ENCODE measurements around the gene CCDC88B.
A peak's percentile ranks its signal among the peaks of the same experiment; 100 is the strongest.

Gene CCDC88B

DNA sequence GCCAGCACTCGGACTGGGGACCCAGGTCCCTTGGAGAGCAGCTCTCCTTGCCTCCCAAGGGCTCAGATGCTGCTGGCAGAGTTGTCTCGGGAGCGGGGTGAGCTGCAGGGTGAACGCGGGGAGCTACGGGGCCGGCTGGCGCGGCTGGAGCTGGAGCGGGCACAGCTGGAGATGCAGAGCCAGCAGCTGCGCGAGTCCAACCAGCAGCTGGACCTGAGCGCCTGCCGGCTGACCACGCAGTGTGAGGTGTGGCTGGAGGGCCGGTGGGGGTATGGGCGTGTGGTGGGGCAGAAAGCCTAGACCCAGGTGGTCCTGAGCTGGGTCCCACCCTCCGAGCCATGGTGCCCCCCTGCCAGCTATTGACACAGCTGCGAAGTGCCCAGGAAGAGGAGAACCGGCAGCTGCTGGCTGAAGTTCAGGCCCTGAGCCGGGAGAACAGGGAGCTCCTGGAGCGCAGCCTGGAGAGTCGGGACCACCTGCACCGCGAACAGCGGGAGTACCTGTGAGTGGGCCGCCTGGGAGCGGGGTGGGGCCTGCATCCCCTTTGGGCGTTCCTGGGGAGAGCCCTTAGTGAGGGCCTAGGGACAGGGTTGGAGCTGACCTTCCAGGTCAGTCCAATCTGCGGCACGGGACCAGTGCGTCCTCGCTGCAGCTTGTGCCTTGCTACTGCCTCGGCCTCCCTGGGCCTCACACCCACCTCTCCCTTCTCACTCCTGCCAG lies 13.2 kb downstream of the CCDC88B start:
- peaks cover 7% of the 10 kb centered on the region for H3K27me3 Mint-ChIP-seq (ENCODE audit: low read depth, poor library complexity)
- no peaks in the 10 kb centered on the region for H3K9me3 Mint-ChIP-seq
- TF ChIP-seq, protein P1, sequence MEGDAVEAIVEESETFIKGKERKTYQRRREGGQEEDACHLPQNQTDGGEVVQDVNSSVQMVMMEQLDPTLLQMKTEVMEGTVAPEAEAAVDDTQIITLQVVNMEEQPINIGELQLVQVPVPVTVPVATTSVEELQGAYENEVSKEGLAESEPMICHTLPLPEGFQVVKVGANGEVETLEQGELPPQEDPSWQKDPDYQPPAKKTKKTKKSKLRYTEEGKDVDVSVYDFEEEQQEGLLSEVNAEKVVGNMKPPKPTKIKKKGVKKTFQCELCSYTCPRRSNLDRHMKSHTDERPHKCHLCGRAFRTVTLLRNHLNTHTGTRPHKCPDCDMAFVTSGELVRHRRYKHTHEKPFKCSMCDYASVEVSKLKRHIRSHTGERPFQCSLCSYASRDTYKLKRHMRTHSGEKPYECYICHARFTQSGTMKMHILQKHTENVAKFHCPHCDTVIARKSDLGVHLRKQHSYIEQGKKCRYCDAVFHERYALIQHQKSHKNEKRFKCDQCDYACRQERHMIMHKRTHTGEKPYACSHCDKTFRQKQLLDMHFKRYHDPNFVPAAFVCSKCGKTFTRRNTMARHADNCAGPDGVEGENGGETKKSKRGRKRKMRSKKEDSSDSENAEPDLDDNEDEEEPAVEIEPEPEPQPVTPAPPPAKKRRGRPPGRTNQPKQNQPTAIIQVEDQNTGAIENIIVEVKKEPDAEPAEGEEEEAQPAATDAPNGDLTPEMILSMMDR (IDR thresholded peaks at IDR 0.05) = no peak
- H3K4me1 Mint-ChIP-seq = peaks cover 44% of the 10 kb centered on the region
- no peak overlapping the region for H3K27ac Mint-ChIP-seq
- H3K4me3 Mint-ChIP-seq = no peak overlapping the region
- no peak for DNase-seq
- H3K36me3 Mint-ChIP-seq (ENCODE audit: low read depth) = no peaks in the 10 kb centered on the region

DNA sequence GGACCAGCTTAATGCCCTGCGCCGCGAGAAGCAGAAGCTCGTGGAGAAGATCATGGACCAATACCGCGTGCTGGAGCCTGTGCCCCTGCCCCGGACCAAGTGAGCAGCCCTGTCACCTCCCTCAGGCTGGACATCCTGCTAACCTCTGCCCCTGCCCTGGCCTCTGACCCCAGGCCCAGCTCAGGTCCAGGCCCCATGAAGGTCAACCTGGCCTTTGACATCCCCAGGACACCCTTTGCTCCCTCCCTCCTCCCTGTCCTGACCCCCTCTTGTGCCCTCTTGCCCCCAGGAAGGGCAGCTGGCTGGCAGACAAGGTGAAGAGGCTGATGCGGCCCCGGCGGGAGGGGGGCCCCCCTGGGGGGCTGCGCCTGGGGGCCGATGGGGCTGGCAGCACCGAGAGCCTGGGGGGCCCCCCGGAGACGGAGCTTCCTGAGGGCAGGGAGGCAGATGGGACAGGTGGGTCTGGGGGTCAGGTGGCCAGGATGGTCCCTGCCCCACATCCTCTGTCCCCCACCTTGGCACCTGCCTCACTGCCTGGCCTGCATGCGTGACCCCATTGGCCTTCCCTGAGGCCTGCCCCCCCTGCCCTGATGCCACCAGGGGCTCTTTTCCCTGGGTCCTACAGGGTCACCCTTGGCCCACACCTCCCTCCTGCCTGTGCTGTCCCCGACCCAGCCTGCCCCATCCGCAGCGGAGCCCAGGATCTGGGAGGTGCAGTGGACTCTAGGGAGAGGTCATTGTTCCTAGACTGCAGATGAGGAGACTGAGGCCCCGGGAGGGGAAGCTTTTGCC lies 13.9 kb downstream of the CCDC88B start:
- H3K27me3 Mint-ChIP-seq (ENCODE audit: low read depth, poor library complexity) = peaks cover 7% of the 10 kb centered on the region
- peaks cover 39% of the 10 kb centered on the region for H3K4me1 Mint-ChIP-seq
- DNase-seq = no peak
- no peak overlapping the region for H3K27ac Mint-ChIP-seq
- no peak overlapping the region for H3K4me3 Mint-ChIP-seq
- TF ChIP-seq, protein P1 (IDR thresholded peaks at IDR 0.05) = no peak
- H3K9me3 Mint-ChIP-seq = no peaks in the 10 kb centered on the region
- H3K36me3 Mint-ChIP-seq (ENCODE audit: low read depth) = no peaks in the 10 kb centered on the region

DNA sequence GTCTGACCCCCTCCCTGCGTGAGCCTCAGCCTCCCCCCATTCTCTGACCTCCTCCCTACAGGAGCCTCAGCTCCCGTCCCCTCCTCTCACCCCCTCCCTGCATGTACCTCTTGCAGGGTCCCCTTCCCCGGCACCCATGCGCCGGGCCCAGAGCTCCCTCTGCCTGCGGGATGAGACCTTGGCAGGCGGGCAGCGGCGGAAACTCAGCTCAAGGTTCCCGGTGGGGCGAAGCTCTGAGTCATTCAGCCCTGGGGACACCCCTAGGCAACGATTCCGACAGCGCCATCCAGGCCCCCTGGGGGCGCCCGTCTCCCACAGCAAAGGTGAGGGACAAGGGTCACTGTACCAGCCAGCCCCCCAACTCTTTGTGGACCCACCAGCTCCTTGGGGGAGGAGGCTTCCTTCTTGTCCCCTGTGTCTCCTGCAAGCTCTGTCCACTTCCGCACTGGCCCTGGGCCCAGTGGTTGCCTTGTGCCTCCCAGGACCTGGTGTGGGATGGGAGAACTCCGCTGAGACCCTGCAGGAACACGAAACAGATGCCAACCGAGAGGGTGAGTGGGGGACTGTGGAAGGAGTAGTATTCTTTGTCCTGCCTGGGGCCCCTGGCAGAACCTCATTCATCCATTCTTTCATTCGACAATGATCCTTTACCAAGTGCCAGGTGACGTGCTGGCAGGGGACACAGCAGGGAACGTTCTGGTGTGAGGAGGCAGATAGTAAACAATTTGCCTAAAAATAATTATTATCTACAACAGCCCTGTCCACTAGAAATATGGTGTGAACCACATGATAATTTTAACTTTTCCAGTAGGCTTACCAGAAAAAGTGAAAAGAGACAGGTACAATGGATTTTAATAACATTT lies 15.3 kb downstream of the CCDC88B start:
- Mint-ChIP-seq H3K4me3 (no peak overlapping the region), H3K4me1 (peaks cover 38% of the 10 kb centered on the region), H3K27ac (no peak overlapping the region), H3K27me3 (ENCODE audit: low read depth, poor library complexity) (peaks cover 7% of the 10 kb centered on the region), H3K36me3 (ENCODE audit: low read depth) (no peaks in the 10 kb centered on the region), H3K9me3 (no peaks in the 10 kb centered on the region)
- DNase-seq = peak; percentile 69
- TF ChIP-seq, protein P1 (IDR thresholded peaks at IDR 0.05) = peak; percentile 51

DNA sequence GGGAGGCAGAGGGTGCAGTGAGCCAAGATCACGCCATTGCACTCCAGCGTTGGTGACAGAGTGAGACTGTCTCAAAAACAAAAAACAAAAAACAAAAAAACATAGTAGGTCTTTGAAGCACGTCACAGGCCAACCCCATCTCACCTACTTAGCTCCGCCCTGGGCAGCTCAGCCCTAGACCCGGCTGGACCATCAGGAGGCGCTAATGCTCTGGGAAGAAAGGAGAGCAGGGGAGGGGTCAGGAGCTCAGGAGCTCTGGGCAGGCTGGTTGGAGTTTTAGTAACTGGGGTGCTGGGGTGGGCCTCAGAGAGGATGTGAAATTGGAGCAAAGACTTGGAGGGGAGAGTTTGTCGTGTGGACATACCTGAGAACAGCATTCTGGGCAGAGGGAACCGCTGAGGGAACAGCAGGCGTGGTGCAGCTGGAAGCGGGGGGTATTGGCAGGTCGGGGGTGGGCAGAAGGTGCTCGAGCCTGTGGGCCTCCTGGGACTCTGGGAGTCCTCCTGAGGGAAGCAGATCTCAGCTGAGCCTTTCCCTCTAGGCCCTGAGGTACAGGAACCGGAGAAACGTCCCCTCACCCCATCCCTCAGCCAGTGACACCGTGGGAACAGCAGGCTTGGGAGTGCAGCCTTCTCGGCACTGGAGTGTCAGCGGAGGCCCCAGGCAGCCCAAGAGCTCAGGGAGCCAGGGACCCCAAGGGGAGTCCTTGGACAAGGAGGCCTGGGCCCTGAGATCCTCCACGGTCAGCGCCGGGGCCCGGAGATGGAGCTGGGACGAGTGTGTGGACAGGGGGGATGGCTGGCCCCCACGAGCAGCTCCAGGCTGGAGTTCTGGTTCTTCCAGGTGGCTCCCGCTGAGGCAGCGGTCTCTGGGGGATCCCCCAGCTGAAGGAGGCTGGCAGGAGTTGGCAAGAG lies 16.8 kb downstream of the CCDC88B start:
- DNase-seq = peak; percentile 74
- no peaks in the 10 kb centered on the region for H3K9me3 Mint-ChIP-seq
- TF ChIP-seq, protein P1 (IDR thresholded peaks at IDR 0.05) = peak; percentile 45
- peak overlapping the region; percentile 69 for H3K4me3 Mint-ChIP-seq
- peaks cover 4% of the 10 kb centered on the region for H3K27me3 Mint-ChIP-seq (ENCODE audit: low read depth, poor library complexity)
- H3K27ac Mint-ChIP-seq = peak overlapping the region; percentile 27
- peaks cover 35% of the 10 kb centered on the region for H3K4me1 Mint-ChIP-seq
- H3K36me3 Mint-ChIP-seq (ENCODE audit: low read depth) = peaks cover under 1% of the 10 kb centered on the region

DNA sequence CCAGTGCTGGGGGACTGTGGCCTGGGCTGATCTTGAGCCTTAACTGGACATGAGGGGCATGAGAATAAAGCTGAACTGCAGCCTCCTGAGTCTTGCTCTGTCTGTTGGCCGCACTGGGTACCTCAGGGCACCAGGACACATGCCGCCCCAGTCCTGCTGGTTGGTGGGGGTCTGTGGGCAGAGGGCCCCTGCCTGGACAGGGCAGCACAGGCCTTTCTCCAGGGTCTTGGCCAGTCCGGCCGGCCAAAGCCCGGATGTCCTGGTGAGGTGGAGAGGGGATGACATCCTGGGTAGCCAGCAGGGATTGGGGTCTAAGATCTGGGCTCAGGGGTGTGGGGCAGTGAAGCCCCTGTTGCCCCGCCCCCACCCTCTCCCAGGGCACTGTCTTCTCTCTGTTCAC lies 17.4 kb downstream of the CCDC88B start:
- Mint-ChIP-seq H3K36me3 (ENCODE audit: low read depth) (peaks cover 6% of the 10 kb centered on the region), H3K4me3 (no peak overlapping the region), H3K9me3 (no peaks in the 10 kb centered on the region), H3K27ac (no peak overlapping the region), H3K4me1 (peaks cover 34% of the 10 kb centered on the region), H3K27me3 (ENCODE audit: low read depth, poor library complexity) (peaks cover 4% of the 10 kb centered on the region)
- TF ChIP-seq, protein P1 (IDR thresholded peaks at IDR 0.05) = no peak
- DNase-seq = no peak

Data from nephron progenitor cell (in vitro differentiated cells).